GM18507 (cell line): Measurements from ENCODE around the gene HNRNPA2B1.
A peak's percentile ranks its signal among the peaks of the same experiment; 100 is the strongest.
"Not testable (repeated sequence)": the region's sequence is repeated elsewhere in the genome, so short reads cannot be mapped to it uniquely, and the experiment has no call there.

Experiments
- DNase-seq: peaks from one replicate; pipeline ENCODE4 v3.0.0; 2011; ENCODE audit warnings: low read depth; ENCODE audit not compliant: insufficient read length; ENCODE audit errors: extremely low spot score
- FAIRE-seq: peaks from 2 replicates; lab custom pipeline; 2011; peaks lifted over from hg19 to GRCh38; lab: Jason Lieb, UNC

HNRNPA2B1 gene

DNA sequence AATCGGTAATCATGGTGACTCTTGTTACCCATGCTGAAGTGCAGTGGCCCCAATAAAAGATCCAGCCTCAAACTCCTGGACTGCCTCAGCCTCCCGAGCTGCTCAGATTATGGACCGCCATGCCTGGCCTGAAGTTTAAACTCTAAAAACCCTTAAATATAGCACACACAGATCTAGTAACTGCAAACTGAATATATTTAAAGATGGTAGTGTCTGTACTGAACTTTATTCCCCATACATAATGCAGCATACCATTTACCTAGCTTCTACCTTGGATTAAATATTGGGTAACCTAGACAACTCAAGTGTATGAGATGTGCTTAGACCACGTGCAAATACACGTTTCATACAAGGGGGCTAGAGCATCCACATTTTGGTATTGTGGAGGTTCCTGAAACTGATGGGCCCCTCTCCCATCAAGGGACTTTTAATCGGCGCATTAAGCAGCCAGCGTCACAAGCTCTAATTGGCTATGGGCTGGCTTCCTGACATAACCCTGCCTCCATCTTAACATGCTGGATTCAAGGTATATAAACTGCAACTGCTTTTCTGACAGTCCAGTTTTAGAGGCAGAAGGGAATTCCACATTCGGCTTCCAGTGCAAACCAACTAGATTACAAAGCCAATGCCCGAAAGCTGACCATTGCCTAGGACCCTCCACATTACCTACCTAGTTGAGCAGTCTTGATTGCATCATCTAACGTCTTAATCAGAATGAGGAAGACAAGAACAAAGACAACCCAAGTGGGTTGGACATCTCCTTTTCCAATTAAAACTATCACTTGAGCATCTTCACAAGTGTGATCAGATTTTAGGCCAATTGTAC lies 13.0 kb downstream of the HNRNPA2B1 start:
- DNase-seq (no peak), FAIRE-seq (no peak)

DNA sequence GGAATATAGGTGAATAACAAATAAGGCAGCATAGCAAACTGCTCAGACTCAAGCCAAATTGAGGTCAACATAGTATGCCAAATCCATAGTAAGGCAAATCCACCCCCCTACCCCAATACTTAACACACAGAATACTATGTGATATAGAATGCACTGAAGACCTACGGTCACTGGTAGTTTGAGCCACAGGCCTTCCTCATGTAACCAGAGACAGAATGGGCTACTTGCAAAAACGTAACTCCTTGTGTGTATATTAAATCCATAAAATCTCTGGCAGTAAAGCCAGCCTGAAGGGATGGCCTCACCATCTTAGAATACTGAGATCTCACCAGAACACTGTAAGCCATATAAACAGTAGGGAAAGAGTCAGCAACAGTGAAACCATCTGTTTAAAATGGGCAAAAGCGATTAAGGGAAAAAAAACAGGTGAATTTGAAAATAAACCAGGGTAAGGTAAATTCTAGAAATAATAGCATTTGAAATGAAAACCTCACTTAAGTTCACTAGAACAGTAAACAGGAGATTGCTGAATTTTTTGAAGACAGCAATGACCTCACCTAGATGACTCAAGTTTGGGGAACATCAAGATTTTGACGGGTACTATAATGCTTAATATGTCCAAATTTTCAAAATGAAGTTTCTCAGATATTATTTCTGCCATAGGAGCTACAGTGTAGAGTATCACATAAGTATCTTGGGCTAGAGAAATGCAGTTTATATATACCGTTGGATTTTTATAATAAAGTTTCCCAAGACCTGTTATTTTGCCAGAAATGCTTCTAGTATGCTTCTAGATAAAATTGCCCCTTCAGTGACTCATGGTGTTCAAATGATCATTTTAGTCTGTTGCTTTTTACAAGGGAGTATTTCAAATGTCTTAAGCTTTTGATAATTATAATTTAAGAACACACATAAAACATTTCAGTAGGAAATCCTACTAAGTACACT lies 13.9 kb downstream of the HNRNPA2B1 start:
- FAIRE-seq = peak; percentile 36
- DNase-seq = no peak

DNA sequence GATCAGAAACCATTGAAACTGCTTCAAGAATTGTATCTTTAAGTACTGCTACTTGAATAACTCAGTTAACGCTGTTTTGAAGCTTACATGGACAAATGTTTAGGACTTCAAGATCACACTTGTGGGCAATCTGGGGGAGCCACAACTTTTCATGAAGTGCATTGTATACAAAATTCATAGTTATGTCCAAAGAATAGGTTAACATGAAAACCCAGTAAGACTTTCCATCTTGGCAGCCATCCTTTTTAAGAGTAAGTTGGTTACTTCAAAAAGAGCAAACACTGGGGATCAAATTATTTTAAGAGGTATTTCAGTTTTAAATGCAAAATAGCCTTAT lies 14.7 kb downstream of the HNRNPA2B1 start:
- FAIRE-seq (peak; percentile 31), DNase-seq (no peak)

GRCh38 chr7:26185131-26185843 lies 15.3 kb downstream of the HNRNPA2B1 start:
- DNase-seq = no peak
- FAIRE-seq = no peak

DNA sequence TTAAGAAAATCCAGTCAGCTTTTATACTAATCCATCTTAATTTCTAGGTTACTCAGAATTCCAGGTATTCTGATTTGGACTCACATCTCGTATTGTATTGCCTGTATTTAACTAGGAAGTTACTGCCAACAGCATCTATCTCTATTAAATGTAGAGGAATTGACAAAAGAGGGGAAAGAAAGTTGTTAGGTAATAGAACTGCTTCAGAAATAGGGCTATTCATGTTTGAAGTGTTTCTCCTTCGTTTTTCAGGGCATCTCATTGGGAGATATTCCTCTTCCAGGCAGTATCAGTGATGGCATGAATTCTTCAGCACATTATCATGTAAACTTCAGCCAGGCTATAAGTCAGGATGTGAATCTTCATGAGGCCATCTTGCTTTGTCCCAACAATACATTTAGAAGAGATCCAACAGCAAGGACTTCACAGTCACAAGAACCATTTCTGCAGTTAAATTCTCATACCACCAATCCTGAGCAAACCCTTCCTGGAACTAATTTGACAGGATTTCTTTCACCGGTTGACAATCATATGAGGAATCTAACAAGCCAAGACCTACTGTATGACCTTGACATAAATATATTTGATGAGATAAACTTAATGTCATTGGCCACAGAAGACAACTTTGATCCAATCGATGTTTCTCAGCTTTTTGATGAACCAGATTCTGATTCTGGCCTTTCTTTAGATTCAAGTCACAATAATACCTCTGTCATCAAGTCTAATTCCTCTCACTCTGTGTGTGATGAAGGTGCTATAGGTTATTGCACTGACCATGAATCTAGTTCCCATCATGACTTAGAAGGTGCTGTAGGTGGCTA lies 16.1 kb downstream of the HNRNPA2B1 start:
- FAIRE-seq, DNase-seq: not testable (repeated sequence)

DNA sequence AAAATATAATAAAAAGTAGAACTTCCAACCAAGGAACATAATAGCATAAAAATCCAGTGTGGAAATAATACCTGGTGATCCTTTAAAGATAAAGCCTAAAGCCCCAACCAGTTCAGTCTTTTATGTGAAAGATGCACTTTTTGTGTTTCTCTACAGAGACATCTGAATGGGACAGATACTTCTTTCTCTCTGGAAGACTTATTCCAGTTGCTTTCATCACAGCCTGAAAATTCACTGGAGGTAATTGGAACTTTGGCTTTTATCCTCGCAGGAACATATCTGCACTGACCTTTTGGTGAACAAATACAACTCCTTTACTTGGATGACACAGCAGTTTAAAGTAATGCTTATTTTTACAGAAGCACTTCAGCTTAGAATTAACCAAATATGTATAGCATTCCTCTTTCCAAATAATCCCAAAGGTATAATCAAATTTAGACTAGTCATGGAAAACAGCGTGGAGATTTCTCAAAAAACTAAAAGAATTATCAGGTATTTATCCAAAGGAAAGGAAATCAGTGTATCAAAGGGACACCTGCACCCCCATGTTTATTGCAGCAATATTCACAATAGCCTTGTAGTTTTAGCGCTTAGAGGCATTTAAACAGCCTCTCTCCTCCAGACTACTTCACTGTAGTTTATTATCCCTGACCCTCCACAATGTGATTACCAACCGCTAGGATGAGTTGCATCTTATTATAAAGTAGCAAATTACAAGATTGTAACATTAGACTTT lies 16.8 kb downstream of the HNRNPA2B1 start:
- DNase-seq (no peak), FAIRE-seq (no peak)

- DNase-seq = no peak
- FAIRE-seq = no peak
These were observed 17.8 kb downstream of the HNRNPA2B1 start for GRCh38 chr7:26182706-26183105.

GRCh38 chr7:26182283-26182682 lies 18.3 kb downstream of the HNRNPA2B1 start:
- FAIRE-seq = no peak
- no peak for DNase-seq

DNA sequence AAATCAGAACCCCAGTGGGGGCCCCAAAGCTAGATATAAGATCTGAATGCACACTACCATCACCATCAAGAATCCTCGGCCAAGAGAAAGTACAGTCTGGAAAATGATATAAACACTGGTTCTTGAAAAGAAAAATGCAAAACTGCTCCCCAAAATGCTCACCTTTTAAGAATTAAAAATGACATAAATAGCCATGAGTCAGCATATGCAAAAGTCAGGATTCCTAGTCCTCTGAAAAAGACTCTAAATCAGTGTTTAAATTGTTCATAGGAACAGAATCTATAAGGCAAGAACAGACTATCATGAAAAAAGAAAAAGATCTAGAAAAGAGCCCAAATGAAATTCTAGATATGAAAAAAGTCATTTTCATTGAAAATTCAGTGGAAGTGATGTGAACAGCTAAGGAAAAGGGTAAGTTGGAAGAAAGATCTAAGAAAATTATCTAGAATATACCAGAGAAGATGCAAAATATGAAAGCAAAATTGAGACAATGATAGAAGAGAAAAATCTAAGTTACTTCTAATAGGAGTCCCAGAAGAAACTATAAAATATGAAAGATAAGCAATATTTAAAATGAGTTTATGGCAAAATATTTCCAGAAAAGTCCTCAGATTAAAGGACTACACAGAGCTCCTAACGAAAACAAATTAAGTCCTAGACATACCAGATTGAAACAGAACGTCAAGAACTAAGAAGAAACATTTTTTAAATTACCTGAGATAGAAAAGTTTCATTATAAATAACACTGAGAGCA lies 18.9 kb downstream of the HNRNPA2B1 start:
- DNase-seq (no peak), FAIRE-seq (no peak)

- no peak for DNase-seq
- no peak for FAIRE-seq
These were observed 19.8 kb downstream of the HNRNPA2B1 start for GRCh38 chr7:26180792-26181198.

DNA sequence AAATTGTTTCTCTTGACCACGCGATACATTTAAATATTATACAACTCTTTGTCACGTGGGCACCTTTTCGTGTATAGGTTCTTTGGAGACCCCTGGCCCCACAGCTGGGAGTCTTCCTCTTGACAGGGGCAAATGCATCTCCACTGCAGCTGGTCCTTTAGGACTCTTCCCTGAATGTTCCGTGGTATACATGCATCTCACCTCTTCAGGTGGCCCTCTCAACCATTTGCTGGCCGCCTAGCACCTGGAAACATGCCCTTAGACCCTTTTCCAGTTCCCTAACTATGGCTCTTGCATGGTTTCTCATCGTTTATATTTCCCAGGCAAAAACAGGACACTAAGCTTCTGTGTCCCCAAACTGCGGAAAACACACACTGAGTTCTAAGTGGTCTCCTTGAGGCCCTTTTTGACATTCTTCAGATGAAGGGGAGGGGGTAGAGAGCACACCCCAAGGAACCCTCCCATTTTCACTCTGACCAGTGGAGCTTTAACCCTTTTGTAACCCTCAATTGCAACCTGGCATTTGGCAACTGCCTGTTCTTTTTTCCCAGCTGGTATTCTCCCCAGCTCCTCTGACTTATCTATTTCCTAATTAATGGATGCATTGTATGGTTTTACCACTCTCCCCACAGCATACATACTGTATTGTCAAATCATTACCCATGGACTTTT lies 20.6 kb downstream of the HNRNPA2B1 start:
- FAIRE-seq (no peak), DNase-seq (no peak)

DNA sequence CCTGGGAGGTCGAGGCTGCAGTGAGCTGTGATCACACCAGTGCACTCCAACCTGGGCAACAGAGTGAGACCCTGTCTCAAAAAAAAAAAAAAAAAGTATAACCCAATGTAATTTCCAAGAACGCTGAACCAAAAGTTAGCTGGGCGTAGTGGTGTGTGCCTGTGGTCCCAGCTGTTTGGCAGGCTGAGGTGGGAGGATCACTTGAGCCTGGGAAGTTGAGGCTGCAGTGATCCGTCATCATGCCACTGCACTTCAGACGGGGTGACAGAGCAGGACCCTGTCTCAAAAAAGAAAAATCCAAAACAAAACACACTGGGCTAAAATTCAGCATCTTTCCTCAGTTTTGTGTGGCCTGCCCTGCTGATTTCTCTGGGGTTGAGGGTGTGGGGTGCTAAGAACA lies 21.1 kb downstream of the HNRNPA2B1 start:
- DNase-seq (no peak), FAIRE-seq (no peak)

DNA sequence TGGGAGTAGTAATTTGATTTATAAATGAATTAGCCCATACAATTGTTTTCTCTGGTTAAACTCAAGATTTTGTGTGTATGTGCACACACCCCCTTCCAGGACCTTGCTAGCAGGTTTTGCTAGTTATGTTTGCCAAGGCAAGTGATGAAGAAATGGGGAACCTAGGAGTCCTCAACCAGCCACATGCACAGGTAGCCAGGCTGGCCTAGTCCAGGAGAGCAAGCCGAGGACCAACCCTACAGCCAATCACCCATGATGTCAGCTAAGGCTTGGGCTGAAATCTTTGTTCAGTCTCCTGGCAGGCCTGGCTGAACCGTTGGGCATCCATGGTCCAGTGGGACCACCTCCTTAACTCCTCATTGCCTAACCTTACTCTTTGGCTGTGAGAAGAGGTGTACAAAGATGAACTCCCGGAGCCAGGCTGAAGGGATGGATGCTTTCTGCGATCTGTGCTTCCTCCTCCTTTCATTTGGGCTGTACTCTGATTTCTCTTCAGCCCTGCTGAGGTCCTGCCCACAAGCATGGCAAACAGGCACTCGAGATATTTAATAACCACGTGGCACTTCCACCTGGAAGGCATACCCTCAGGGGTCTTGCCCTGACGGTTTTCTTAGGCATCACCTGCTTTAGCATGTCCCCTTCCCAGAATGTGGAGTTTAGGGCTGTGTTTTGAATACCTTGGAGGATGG lies 22.1 kb downstream of the HNRNPA2B1 start:
- no peak for DNase-seq
- FAIRE-seq = no peak

DNA sequence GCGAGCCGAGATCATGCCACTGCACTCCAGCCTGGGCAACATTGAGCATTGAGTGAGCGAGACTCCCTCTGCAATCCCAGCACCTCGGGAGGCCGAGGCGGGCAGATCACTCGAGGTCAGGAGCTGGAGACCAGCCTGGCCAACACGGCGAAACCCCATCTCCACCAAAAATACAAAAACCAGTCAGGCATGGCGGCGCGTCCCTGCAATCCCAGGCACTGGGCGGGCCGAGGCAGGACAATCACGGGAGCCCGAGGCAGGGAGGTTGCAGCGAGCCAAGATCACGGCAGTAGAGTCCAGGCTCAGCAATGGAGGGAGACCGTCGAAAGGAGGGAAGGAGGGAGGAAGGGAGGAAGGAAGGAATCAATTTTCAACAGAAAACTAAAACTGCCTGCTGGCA lies 23.3 kb downstream of the HNRNPA2B1 start:
- not testable (repeated sequence) for FAIRE-seq, DNase-seq

DNA sequence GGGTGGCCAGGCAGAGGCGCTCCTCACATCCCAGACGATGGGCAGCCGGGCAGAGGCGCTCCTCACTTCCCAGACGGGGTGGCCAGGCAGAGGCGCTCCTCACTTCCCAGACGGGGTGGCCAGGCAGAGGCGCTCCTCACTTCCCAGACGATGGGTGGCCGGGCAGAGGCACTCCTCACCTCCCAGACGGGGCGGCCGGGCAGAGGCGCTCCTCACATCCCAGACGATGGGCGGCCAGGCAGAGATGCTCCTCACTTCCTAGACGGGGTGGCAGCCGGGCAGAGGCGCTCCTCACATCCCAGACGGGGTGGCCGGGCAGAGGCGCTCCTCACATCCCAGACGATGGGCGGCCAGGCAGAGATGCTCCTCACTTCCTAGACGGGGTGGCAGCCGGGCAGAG lies 23.9 kb downstream of the HNRNPA2B1 start:
- not testable (repeated sequence) for FAIRE-seq, DNase-seq

- not testable (repeated sequence) for DNase-seq, FAIRE-seq
These were observed 24.6 kb downstream of the HNRNPA2B1 start for GRCh38 chr7:26175903-26176302.

DNA sequence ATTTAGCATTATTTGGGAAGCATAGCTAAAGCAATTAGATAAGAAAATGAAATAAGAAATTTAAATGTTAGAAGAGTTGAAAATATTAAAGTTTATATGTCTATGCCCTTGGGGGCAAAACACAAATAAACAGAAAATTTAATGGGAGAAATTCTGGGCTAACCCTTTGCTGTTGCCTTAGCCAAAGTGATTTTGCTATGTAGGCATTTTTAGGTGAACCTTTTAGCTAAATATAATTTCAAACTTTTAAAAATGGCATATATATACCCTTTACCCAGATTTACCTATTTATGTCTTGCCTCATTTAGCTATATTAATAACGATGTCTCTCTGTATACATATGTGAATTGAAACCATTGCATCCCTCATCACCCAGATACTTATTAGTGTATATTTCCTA lies 28.5 kb downstream of the HNRNPA2B1 start:
- FAIRE-seq (no peak), DNase-seq (no peak)
